HG03095 (cell line): ENCODE data around the gene TMEM132D.

Experiments used
- ATAC-seq: cut with Tn5 transposase; IDR thresholded peaks from one replicate; pipeline ENCODE4 v1.9.1; 2021; ENCODE audit warnings: moderate library complexity; ENCODE audit not compliant: unreplicated experiment

TMEM132D gene

GRCh38 chr12:129481921-129482320, 421.9 kb downstream of the TMEM132D start:
- ATAC-seq = no peak

GRCh38 chr12:129470196-129470595, 433.6 kb downstream of the TMEM132D start:
- no peak for ATAC-seq

- ATAC-seq = no peak
Measured at GRCh38 chr12:129467726-129468125, 436.1 kb downstream of the TMEM132D start.

GRCh38 chr12:129467289-129467688, 436.5 kb downstream of the TMEM132D start:
- no peak for ATAC-seq

- no peak for ATAC-seq
Measured at GRCh38 chr12:129466499-129466898, 437.3 kb downstream of the TMEM132D start.

- no peak for ATAC-seq
Measured at GRCh38 chr12:129459886-129460285, 443.9 kb downstream of the TMEM132D start.

- ATAC-seq = no peak
Measured at GRCh38 chr12:129446696-129447095, 457.1 kb downstream of the TMEM132D start.

- no peak for ATAC-seq
Measured at GRCh38 chr12:129440278-129440677, 463.5 kb downstream of the TMEM132D start.

- ATAC-seq = no peak
Measured at GRCh38 chr12:129434790-129435189, 469.0 kb downstream of the TMEM132D start.

GRCh38 chr12:129428240-129428936, 475.4 kb downstream of the TMEM132D start:
- ATAC-seq = no peak

- ATAC-seq = no peak
Measured at GRCh38 chr12:129423041-129423580, 480.7 kb downstream of the TMEM132D start.

GRCh38 chr12:129413295-129413694, 490.5 kb downstream of the TMEM132D start:
- no peak for ATAC-seq

GRCh38 chr12:129409281-129409680, 494.5 kb downstream of the TMEM132D start:
- no peak for ATAC-seq

- ATAC-seq = no peak
Measured at GRCh38 chr12:129404556-129404955, 499.3 kb downstream of the TMEM132D start.

- ATAC-seq = no peak
Measured at GRCh38 chr12:129401572-129401971, 502.3 kb downstream of the TMEM132D start.

GRCh38 chr12:129394177-129394825, 509.5 kb downstream of the TMEM132D start:
- no peak for ATAC-seq

- ATAC-seq = no peak
Measured at GRCh38 chr12:129393357-129393937, 510.4 kb downstream of the TMEM132D start.

- no peak for ATAC-seq
Measured at GRCh38 chr12:129385637-129385990, 518.2 kb downstream of the TMEM132D start.

GRCh38 chr12:129383956-129384355, 519.9 kb downstream of the TMEM132D start:
- no peak for ATAC-seq

- ATAC-seq = no peak
Measured at GRCh38 chr12:129381715-129382114, 522.1 kb downstream of the TMEM132D start.

- no peak for ATAC-seq
Measured at GRCh38 chr12:129379076-129379804, 524.6 kb downstream of the TMEM132D start.
